Activated CD4-positive, CD25-positive, alpha-beta regulatory T cell treated with anti-CD3 and anti-CD28 coated beads, Interleukin-2, amount 50 U/mL, for 16 hours (primary cell): ENCODE data around the gene ASIC3.
A peak's percentile ranks its signal among the peaks of the same experiment; 100 is the strongest.

Experiments
- DNase-seq: peaks from one replicate; pipeline ENCODE4 v3.0.0-alpha.2; 2020; ENCODE audit warnings: low read depth, low spot score

ASIC3 gene

GRCh38 chr7:151056666-151057505 is 8.6 kb downstream of the ASIC3 start:
- no peak for DNase-seq

GRCh38 chr7:151057506-151057988 is 9.2 kb downstream of the ASIC3 start, which contains the start of gene CDK5:
Gene CDK5 (minus strand): TSS chr7:151057897. CDS start chr7:151057848, 49 bp downstream.
- DNase-seq = no peak

GRCh38 chr7:151057989-151058780 is 9.9 kb downstream of the ASIC3 start:
- peak; percentile 97 for DNase-seq

DNA sequence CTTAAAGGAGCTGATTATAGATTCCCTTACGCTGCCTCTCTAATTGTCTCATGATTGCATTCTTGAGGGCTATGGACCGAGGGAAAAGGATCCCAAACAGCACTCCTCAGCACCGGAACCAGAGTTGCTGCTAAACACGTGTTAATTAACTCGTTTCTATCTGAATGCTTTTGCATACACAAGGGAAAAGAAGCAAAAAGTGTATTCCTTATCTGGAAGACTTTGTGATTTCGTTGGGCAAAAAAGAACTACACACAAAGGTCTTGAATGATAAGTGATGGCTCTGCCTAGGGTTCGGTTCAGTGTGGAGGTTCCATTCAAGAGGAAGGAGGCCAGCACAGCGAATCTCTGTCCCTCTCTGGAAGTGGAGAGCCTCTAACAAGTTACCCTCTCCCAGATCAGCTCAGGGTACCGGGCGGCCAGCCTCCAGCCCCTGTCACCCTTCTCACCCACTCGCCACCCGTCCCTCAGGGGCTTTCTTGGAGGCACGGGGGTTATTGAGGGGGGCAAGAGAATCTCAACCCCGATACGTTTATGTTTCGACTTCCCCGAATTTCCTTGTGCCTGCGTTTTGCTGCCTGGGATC is 10.5 kb downstream of the ASIC3 start:
- DNase-seq = no peak

GRCh38 chr7:151059367-151060112 is 11.2 kb downstream of the ASIC3 start, which contains the start of gene SLC4A2:
Gene SLC4A2 (plus strand): TSS chr7:151059589. CDS start chr7:151061988, 2,399 bp downstream.
- peak; percentile 44 for DNase-seq

GRCh38 chr7:151060113-151060415 is 11.7 kb downstream of the ASIC3 start:
- DNase-seq = no peak

- no peak for DNase-seq
Measured at GRCh38 chr7:151060416-151061212, 12.3 kb downstream of the ASIC3 start.

GRCh38 chr7:151061213-151062110 is 13.1 kb downstream of the ASIC3 start:
- no peak for DNase-seq

DNA sequence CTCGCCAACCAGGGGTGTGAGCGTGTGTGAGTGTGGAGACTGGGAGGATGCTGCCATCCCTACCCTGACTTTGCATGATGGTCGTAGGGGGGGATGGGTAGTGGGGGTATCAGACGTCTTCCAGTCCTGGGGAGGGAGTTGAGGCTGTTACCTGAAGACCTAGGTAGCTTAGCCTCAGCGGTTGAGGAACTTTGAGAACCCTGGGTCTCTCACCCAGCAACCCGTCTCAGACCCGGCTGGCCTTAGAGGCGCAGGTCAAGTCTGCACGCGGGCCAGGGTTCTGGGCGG is 13.7 kb downstream of the ASIC3 start:
- no peak for DNase-seq

DNA sequence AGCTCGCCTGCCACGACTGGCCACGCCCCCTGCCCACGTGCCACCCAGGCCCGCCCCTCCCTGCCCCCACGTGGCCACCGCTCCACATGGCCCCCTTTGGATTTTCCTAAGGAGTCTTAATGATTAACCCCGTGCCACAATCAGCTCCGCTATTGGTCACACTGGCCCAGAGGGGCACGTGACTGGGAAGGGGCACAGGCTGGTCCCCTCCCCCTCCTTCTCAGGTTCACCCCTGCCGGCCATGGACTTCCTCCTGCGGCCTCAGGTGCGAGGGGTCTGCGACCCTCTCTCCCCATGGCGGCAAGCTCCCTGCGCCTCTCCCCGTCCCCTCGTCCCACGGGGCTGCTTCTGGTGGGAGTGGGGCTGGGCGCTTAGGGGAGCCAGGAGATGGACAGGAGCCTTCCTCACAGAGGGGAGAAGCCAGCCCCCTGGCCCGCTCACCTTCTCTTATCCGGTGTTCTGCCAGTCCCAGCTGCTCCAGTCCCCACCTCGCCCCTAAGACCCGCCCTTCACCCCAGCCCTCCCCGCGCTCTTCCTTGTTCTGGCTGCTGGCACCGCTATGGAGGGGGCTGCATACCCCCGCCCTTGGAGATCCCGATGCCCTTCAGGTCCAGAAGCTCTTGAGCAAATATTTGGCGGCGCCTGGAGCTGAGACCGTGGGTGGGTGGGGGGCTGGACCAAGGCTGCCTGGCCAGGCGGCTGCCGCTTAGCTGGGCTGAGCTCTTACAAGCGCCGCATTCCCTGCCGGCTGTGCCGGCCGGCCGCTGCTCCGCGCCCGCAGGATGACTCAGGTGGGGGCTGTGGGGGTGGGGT is 14.3 kb downstream of the ASIC3 start:
- DNase-seq = no peak

DNA sequence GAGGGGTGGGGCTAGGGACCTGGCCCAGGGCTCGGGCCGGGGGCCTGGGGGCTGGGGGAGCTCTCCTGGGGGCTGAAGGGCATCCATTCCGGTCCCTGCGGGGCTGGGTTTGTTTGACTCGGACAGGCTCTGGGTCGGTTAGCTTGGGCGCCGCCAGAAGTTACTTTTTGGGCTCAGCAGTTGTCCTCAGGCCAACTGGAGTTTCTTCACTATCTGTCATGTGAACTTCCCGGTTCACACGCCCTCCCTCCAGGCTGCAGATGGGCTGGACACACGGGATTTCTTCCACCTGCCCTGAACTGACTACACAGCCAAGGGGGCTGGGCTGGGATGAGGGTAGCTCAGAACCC is 14.9 kb downstream of the ASIC3 start:
- DNase-seq = no peak

GRCh38 chr7:151064454-151064853 is 16.1 kb downstream of the ASIC3 start:
- no peak for DNase-seq

DNA sequence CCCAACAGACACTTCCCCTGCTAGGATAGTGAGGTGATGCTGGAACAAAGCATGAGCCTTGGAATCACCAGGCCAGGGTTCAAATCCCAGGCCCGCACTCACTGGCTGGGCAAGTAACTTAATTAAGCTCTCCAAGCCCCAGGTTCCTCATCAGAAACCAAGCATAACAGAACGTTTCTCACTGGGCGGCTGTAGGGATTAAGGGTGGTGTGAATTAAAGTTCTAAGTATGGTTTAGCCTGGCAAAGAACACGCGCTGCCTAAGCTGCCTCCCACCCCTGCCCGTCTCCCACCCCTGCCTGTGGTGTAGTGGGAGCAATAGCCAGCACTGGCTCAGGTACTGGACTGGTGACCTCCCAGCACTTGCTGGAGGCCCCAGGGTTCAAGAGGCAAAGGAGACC is 16.7 kb downstream of the ASIC3 start:
- no peak for DNase-seq

DNA sequence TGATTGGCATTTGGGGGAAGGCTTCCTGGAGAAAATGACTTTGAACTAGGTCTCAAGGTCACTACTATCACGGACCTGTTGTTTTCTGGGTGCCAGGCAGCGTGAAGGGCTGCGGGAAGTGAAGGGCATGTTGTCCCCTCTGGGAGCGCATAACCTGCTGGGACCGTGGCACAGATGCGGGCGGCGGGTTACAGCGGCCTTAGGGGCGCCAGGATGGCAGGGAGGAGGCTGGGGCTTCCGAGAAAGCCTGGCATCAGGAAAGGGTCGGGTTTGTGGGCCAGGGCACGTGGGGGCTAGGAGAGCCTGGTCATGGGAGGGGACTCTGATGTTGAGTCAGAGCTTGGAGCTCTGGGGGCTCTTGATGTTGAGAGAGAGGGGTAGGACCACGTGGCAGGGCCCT is 17.2 kb downstream of the ASIC3 start:
- no peak for DNase-seq

DNA sequence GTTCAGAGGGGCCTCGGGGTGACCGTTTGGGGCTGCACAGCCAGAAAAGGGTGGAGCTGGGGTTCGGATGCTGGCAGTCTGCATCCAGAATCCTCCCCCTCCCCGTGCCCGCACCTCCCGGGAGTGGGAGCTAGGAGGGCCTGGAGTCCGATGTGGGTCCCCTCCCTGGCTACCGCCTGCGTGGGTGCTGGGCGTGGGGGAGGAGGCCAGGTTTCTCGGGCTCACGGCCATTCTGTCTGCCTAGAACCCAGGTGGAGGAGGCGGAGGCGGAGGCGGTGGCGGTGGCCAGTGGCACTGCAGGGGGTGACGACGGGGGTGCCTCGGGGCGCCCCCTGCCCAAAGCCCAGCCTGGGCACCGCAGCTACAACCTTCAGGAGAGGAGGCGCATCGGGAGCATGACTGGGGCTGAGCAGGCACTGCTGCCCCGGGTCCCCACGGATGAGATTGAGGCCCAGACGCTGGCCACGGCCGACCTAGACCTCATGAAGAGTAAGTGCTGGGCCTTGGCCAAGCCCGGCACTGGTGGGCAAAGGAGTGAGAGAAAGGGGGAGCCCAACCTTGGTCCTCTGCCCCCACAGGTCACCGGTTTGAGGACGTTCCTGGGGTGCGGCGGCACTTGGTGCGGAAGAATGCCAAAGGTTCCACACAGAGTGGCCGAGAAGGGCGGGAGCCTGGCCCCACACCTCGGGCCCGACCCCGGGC is 18.1 kb downstream of the ASIC3 start:
- no peak for DNase-seq

- no peak for DNase-seq
Measured at GRCh38 chr7:151068069-151068773, 19.9 kb downstream of the ASIC3 start.

DNA sequence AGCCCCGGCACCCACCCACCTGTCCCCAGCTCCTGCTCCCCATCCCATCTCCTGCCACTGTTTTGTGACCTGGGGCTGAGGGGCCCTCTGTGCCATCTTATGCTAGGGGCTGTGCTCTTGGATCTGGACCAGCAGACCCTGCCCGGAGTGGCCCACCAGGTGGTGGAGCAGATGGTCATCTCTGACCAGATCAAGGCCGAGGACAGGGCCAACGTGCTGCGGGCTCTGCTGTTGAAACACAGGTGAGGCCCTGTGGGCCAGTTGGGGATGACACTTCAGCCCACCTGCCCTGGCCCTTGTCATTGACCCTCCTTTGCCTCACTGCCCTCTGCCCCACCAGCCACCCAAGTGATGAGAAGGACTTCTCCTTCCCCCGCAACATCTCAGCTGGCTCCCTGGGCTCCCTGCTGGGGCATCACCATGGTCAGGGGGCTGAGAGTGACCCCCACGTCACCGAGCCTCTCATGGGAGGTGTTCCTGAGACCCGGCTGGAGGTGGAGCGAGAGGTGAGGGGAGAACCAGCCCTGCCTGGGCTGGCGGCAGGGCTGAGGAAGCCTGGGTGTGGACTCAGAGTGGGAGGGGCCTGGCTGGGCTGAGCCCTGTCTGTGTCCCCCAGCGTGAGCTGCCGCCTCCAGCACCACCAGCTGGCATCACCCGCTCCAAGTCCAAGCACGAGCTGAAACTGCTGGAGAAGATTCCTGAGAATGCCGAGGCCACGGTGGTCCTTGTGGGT is 21.7 kb downstream of the ASIC3 start:
- DNase-seq = no peak
